Liver (tissue), 9 donors: Measurements from ENCODE around the gene DGCR2. TPM values are rescaled to one million over a fixed set of nuclear protein-coding genes. Genes with fewer than 3 reads are reported as not detected.
"Not testable (repeated sequence)": the region's sequence is repeated elsewhere in the genome, so short reads cannot be mapped to it uniquely, and the experiment has no call there.

ENCODE experiments used
- DNase-seq: peaks from one replicate; pipeline ENCODE4 v3.0.0-alpha.2; 2017; ENCODE audit warnings: low spot score
- H3K27ac ChIP-seq, 2 donors: one replicate each; pipeline ENCODE4 v1.7.0; 2013; ENCODE audit warnings: inconsistent platforms in 2 of 2, low read length in 2 of 2, control low read depth in 1 of 2, low read depth in 1 of 2, mild to moderate bottlenecking in 1 of 2
- H3K27me3 ChIP-seq, 4 donors: one replicate each; pipeline versions ENCODE4 v1.6.1 to v1.7.0; 2013; ENCODE audit warnings: low read length in 3 of 4, inconsistent platforms in 1 of 4, mild to moderate bottlenecking in 1 of 4, moderate library complexity in 1 of 4; ENCODE audit not compliant: control insufficient read depth in 4 of 4, insufficient read depth in 4 of 4
- H3K36me3 ChIP-seq, 4 donors: one replicate each; pipeline versions ENCODE4 v1.6.1 to v1.7.0; 2013; ENCODE audit warnings: low read length in 3 of 4, mild to moderate bottlenecking in 3 of 4, low read depth in 1 of 4, moderate library complexity in 1 of 4; ENCODE audit not compliant: control insufficient read depth in 4 of 4, insufficient read depth in 3 of 4
- H3K4me1 ChIP-seq, 4 donors: one replicate each; pipeline versions ENCODE4 v1.6.1 to v1.7.0; 2013; ENCODE audit warnings: low read length in 3 of 4, mild to moderate bottlenecking in 3 of 4, moderate library complexity in 1 of 4; ENCODE audit not compliant: control insufficient read depth in 4 of 4, insufficient read depth in 4 of 4
- H3K4me3 ChIP-seq, 3 donors: one replicate each; pipeline versions ENCODE4 v1.6.1 to v1.7.0; 2013; ENCODE audit warnings: low read length in 3 of 3, control low read depth in 1 of 3, low read depth in 1 of 3, mild to moderate bottlenecking in 1 of 3
- H3K9ac ChIP-seq, 2 donors: one replicate each; pipeline ENCODE4 v1.7.0; 2013; ENCODE audit warnings: low read length in 2 of 2, mild to moderate bottlenecking in 2 of 2, moderate library complexity in 2 of 2, control low read depth in 1 of 2, low read depth in 1 of 2
- H3K9me3 ChIP-seq, 4 donors: one replicate each; pipeline versions ENCODE4 v1.6.1 to v1.7.0; 2013; ENCODE audit warnings: low read length in 3 of 4; ENCODE audit not compliant: control insufficient read depth in 4 of 4
- ATF3 ChIP-seq: IDR thresholded peaks from 2 replicates; pipeline ENCODE4 v1.6.1; 2016; ENCODE audit warnings: antibody characterized with exemption
- EGR1 ChIP-seq, 2 donors: IDR thresholded peaks; 2 replicates each; pipeline ENCODE4 v1.6.1; 2016 to 2018; ENCODE audit warnings: antibody characterized with exemption in 2 of 2, low read depth in 2 of 2
- FOXA1 ChIP-seq: IDR thresholded peaks from 2 replicates; pipeline ENCODE4 v1.6.1; 2016; ENCODE audit warnings: antibody characterized with exemption
- FOXA2 ChIP-seq: IDR thresholded peaks from 2 replicates; pipeline ENCODE4 v1.6.1; 2016; ENCODE audit warnings: antibody characterized with exemption
- GABPA ChIP-seq, 2 donors: IDR thresholded peaks in 1 of 2; conservative IDR thresholded peaks in 1 of 2; 2 replicates each; pipeline ENCODE4 v1.6.1; 2016; ENCODE audit warnings: antibody characterized with exemption in 2 of 2, mild to moderate bottlenecking in 1 of 2, moderate library complexity in 1 of 2
- HNF4A ChIP-seq, 2 donors: conservative IDR thresholded peaks; 2 replicates each; pipeline ENCODE4 v1.6.1; 2016; ENCODE audit warnings: antibody characterized with exemption in 2 of 2, mild to moderate bottlenecking in 2 of 2
- HNF4G ChIP-seq: IDR thresholded peaks from 2 replicates; pipeline ENCODE4 v1.6.1; 2016; ENCODE audit warnings: antibody characterized with exemption
- JUND ChIP-seq, 2 donors: IDR thresholded peaks; 2 replicates each; pipeline ENCODE4 v1.6.1; 2016; ENCODE audit warnings: antibody characterized with exemption in 2 of 2
- MAX ChIP-seq: IDR thresholded peaks from 2 replicates; pipeline ENCODE4 v1.6.1; 2016; ENCODE audit warnings: antibody characterized with exemption
- NR2F2 ChIP-seq: IDR thresholded peaks from 2 replicates; pipeline ENCODE4 v1.6.1; 2016; ENCODE audit warnings: antibody characterized with exemption
- RAD21 ChIP-seq, 2 donors: IDR thresholded peaks; 2 replicates each; pipeline ENCODE4 v1.6.1; 2016; ENCODE audit warnings: antibody characterized with exemption in 2 of 2, mild to moderate bottlenecking in 2 of 2
- REST ChIP-seq: IDR thresholded peaks from 2 replicates; pipeline ENCODE4 v1.6.1; 2016; ENCODE audit warnings: antibody characterized with exemption, mild to moderate bottlenecking
- RXRA ChIP-seq, 2 donors: IDR thresholded peaks; 2 replicates each; pipeline ENCODE4 v1.6.1; 2017 to 2018; ENCODE audit warnings: antibody characterized with exemption in 2 of 2, mild to moderate bottlenecking in 1 of 2
- SP1 ChIP-seq: IDR thresholded peaks from 2 replicates; pipeline ENCODE4 v1.6.1; 2018; ENCODE audit warnings: antibody characterized with exemption, mild to moderate bottlenecking
- TAF1 ChIP-seq: conservative IDR thresholded peaks from 2 replicates; pipeline ENCODE4 v1.6.1; 2016; ENCODE audit warnings: antibody characterized with exemption, mild to moderate bottlenecking
- YY1 ChIP-seq: IDR thresholded peaks from 2 replicates; pipeline ENCODE4 v1.6.1; 2016; ENCODE audit warnings: antibody characterized with exemption, mild to moderate bottlenecking
- ZBTB33 ChIP-seq: IDR thresholded peaks from 2 replicates; pipeline ENCODE4 v1.6.1; 2016; ENCODE audit warnings: antibody characterized with exemption
- WGBS: extraction: QIAGEN DNeasy Blood & Tissue Kit; methylation state at CpG from one replicate; pipeline ENCODE4 v1.1.7; 2013; 5-methylcytosine and 5-hydroxymethylcytosine counted together
- polyA plus RNA-seq, 2 donors: library from polyadenylated mRNA; stranded (reverse) in 1 of 2; unstranded in 1 of 2; fragments of 200-250 nt in 1 of 2; fragments of >200 nt in 1 of 2; fragmentation: Nextera tagmentation in 1 of 2; extraction: Ambion mirVana in 1 of 2; gene quantifications; one replicate each; pipeline versions ENCODE4 v1.2.1 to v1.2.3, GENCODE V29; 2013 to 2015
- total RNA-seq, 2 donors: library from RNA; depleted of rRNA; stranded (reverse); fragments of >200 nt; gene quantifications; one replicate each; pipeline ENCODE4 v1.2.3, GENCODE V29; 2014
- donor health status: healthy.
- donor health status: healthy.
- donor health status: healthy.
- donor health status: healthy.
- donor health status: healthy.

Gene DGCR2
- total and polyA plus RNA-seq, 4 donors, result 11.2 to 30.0 (median 21.1) TPM

GRCh38 chr22:19001204-19001603, 121.0 kb downstream of the DGCR2 start (continued):
- no peak for TF ChIP-seq REST
- no peak for TF ChIP-seq ATF3

- not testable (repeated sequence) for H3K36me3 ChIP-seq, DNase-seq, H3K27me3 ChIP-seq, H3K27ac ChIP-seq, H3K4me1 ChIP-seq, H3K9me3 ChIP-seq, H3K4me3 ChIP-seq, H3K9ac ChIP-seq
- 92% methylated on average over 2 of the region's 2 CpGs for WGBS
Measured at GRCh38 chr22:19000106-19000505, 122.1 kb downstream of the DGCR2 start.

- DNase-seq, result no peak
- Histone ChIP-seq H3K9me3 (no peaks in the 10 kb centered on the region), H3K4me3 (no peak overlapping the region), H3K27ac (no peak overlapping the region), H3K9ac (no peak overlapping the region), H3K4me1 (peaks cover 3 to 13% (median 10%) of the 10 kb centered on the region in 4 donors), H3K36me3 (no peaks in the 10 kb centered on the region), H3K27me3 (peaks cover 0 to 2% (median 0%) of the 10 kb centered on the region in 4 donors)
- no peak for TF ChIP-seq JUND (IDR thresholded peaks at IDR 0.05)
- no peak for TF ChIP-seq HNF4G
- no peak for TF ChIP-seq EGR1 (IDR thresholded peaks at IDR 0.05; ENCODE audit: low read depth in 2 of 2)
- TF ChIP-seq ATF3, result no peak
- TF ChIP-seq MAX, result no peak
- no peak for TF ChIP-seq FOXA2
- TF ChIP-seq SP1, result no peak
- no peak for TF ChIP-seq RXRA (IDR thresholded peaks at IDR 0.05)
- no peak for TF ChIP-seq NR2F2
- WGBS, result 86% methylated on average over 6 of the region's 6 CpGs
Measured at GRCh38 chr22:18999416-18999815, 122.8 kb downstream of the DGCR2 start.

GRCh38 chr22:18999008-18999407, 123.2 kb downstream of the DGCR2 start:
- no peak overlapping the region for H3K9ac ChIP-seq
- 37% methylated on average over 12 of the region's 12 CpGs for WGBS
- H3K9me3 ChIP-seq, result no peaks in the 10 kb centered on the region
- peaks cover 3 to 13% (median 10%) of the 10 kb centered on the region in 4 donors for H3K4me1 ChIP-seq
- peaks cover 0 to 2% (median 0%) of the 10 kb centered on the region in 4 donors for H3K27me3 ChIP-seq
- no peaks in the 10 kb centered on the region for H3K36me3 ChIP-seq
- H3K4me3 ChIP-seq, result no peak overlapping the region
- no peak overlapping the region for H3K27ac ChIP-seq
- DNase-seq, result no peak
- no peak for TF ChIP-seq YY1
- TF ChIP-seq NR2F2, result no peak
- no peak for TF ChIP-seq SP1
- TF ChIP-seq HNF4A (conservative IDR thresholded peaks at IDR 0.05), result no peak
- TF ChIP-seq HNF4G, result no peak
- TF ChIP-seq MAX, result no peak
- TF ChIP-seq RAD21 (IDR thresholded peaks at IDR 0.05), result no peak
- no peak for TF ChIP-seq RXRA (IDR thresholded peaks at IDR 0.05)
- TF ChIP-seq JUND (IDR thresholded peaks at IDR 0.05), result no peak
- no peak for TF ChIP-seq GABPA (IDR thresholded peaks at IDR 0.05 in 1 of 2, conservative IDR thresholded peaks at IDR 0.05 in 1 of 2)
- TF ChIP-seq EGR1 (IDR thresholded peaks at IDR 0.05; ENCODE audit: low read depth in 2 of 2), result no peak
- no peak for TF ChIP-seq ATF3
- no peak for TF ChIP-seq ZBTB33
- no peak for TF ChIP-seq FOXA1
- no peak for TF ChIP-seq TAF1
- no peak for TF ChIP-seq FOXA2
